Activated CD4-positive, alpha-beta T cell treated with anti-CD3 and anti-CD28 coated beads for 4 hours (primary cell): ENCODE data around the gene NR4A3.

Experiments used
- DNase-seq, 2 donors: peaks; one replicate each; pipeline ENCODE4 v3.0.0-alpha.2; 2020

Gene NR4A3

DNA sequence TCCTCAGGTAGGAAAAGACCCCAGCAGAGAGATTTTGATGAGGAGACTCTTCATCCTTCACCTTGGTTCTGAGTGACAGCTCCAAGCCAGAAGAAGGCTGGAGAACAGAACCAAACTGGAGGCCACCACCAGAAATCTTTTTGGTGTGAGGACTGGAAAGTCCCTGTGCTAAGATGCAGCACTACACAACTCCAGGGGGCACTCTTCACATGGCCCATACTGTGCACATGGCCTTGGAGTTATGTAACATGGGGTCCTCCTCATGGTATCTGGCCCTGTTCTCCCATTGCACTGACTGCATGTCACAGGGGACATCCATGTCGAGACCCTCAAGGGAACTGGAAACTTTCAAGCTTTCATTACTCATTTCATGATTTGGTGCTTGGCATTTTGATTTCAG, 67.4 kb downstream of the NR4A3 start:
- DNase-seq: no peak

- DNase-seq: no peak
Measured at GRCh38 chr9:99894826-99895225, 73.1 kb downstream of the NR4A3 start.

GRCh38 chr9:99895510-99895909, 73.8 kb downstream of the NR4A3 start:
- no peak for DNase-seq

DNA sequence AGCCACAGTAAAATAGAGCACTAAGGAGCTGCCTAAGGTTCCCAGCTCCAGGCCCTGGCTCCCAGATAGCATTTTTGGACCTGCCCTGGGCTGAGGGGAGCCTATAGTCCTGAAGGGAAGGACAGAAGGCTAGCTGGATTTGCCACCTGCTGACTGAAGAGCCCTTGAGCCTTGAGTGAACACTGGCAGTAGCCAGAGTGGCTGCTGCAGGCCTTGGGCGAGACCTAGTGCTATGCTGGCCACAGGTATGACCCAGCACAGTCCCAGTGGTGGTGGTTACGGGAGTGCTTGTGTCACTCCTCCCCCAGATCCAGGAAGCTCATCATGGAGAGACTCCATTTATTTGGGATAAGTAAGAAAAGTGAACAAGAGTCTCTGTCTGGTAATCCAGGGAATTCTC, 74.4 kb downstream of the NR4A3 start:
- DNase-seq: no peak

- DNase-seq: no peak
Measured at GRCh38 chr9:99903393-99903792, 81.7 kb downstream of the NR4A3 start.

DNA sequence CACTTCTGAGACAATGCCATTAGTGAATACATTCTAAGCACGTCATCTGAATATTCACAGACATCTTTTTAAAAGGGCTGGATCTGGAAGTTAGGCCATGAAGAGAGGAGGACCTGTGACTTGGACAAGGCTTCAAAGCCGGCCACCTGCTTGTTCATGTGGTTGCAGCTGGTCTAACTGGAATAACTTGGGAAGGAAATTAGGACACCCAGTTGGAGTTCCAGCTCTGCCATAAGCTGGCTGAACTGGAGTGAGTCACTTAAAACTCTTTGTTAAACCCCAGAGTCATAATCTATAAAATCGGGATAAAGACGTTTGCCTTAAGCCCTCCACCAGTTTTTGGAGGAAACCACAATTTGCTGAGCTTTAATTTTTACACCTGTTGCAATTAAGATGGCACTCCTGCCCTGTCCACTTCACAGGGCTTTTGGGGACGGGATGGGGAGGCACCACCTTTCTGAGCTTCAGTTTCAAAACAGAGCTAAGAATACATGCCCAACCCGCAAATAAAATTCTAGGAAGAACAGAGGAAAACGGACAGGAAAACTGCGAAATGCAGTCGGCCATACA, 84.2 kb downstream of the NR4A3 start:
- no peak for DNase-seq

GRCh38 chr9:99906403-99907207, 84.9 kb downstream of the NR4A3 start, which contains the start of gene STX17:
STX17 (plus strand) TSS chr9:99906654; CDS start chr9:99915240, 8,586 bp downstream.
- DNase-seq: peak; percentile 79 to 83

DNA sequence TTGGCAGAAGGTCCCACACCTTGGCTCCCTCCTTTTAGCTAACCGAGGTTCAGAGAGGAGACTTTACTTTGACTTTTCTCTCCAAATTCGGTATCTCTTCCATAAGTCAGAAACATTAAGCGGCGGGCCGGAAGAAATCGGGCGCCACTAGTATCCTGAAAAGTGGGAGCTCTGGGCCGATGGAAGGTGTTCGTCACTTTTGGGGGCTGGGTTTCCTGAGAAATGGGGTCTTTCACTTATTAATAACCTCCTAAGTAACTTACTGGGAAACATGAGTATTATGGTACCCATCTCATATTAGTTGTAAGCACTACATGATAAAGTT, 85.5 kb downstream of the NR4A3 start:
- DNase-seq: no peak

DNA sequence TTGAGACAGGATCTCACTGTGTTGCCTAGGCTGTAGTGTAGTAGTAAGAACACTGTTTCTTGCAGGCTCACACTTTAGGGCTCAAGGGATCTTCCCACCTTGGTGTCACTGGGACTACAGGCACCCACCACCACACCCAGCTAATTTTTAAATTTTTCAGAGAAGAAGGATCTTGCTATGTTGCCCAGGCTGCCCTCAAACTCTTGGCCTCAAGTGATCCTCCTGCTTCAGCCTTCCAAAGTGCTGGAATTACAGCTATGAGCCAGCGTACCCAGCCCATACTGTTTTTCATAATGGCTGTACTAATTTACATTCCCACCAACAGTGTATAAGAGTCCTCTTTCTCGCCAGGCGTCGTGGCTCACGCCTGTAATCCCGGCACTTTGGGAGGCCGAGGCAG, 89.9 kb downstream of the NR4A3 start:
- DNase-seq: no peak
